Muscle layer of duodenum (tissue), 2 donors: ENCODE results near the gene TMOD1.

Experiments used
- H3K27ac ChIP-seq: one replicate; pipeline ENCODE4 v1.7.0; 2013; ENCODE audit warnings: mild to moderate bottlenecking, low read length
- H3K27me3 ChIP-seq: one replicate; pipeline ENCODE4 v1.7.0; 2013; ENCODE audit warnings: low read depth, mild to moderate bottlenecking, control low read depth, low read length
- H3K36me3 ChIP-seq, 2 donors: one replicate each; pipeline ENCODE4 v1.7.0; 2013; ENCODE audit warnings: low read length in 2 of 2, control low read depth in 1 of 2, mild to moderate bottlenecking in 1 of 2; ENCODE audit not compliant: insufficient read depth in 2 of 2, control insufficient read depth in 1 of 2
- H3K4me1 ChIP-seq, 2 donors: one replicate each; pipeline ENCODE4 v1.7.0; 2013; ENCODE audit warnings: low read length in 2 of 2, mild to moderate bottlenecking in 2 of 2, control low read depth in 1 of 2, moderate library complexity in 1 of 2; ENCODE audit not compliant: insufficient read depth in 2 of 2, control insufficient read depth in 1 of 2
- H3K4me3 ChIP-seq, 2 donors: one replicate each; pipeline ENCODE4 v1.7.0; 2013; ENCODE audit warnings: low read length in 2 of 2, low read depth in 1 of 2, mild to moderate bottlenecking in 1 of 2
- H3K9me3 ChIP-seq, 2 donors: one replicate each; pipeline ENCODE4 v1.7.0; 2013; ENCODE audit warnings: low read length in 2 of 2, control low read depth in 1 of 2, mild to moderate bottlenecking in 1 of 2; ENCODE audit not compliant: control insufficient read depth in 1 of 2
- donor health status: healthy.

Gene TMOD1

DNA sequence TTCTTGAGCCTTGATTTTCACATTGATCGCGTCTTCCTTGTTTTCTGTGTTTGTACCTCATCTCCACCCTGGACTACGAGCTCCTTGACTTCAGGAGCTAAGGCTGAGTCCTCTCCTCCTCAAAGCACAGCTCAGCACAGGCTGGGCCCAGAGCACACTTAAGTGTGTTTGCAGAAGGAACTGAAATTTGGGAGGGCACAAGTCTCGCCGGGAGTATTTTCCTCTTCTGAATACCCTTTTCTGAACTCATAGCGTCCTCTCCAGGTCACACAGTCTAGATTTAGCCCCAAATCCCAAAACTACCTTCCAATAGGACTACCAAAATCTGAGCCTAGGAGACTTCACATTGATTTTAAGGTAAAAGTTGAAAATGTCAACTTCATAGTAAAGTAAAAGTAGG is 90.1 kb downstream of the TMOD1 start:
- H3K27ac ChIP-seq = no peak overlapping the region

GRCh38 chr9:97592126-97592525 is 90.7 kb downstream of the TMOD1 start:
- Histone ChIP-seq H3K36me3 (peaks cover 10 to 18% of the 10 kb centered on the region in 2 donors), H3K27me3 (no peaks in the 10 kb centered on the region), H3K4me3 (no peak overlapping the region), H3K27ac (no peak overlapping the region), H3K4me1 (peaks cover 0 to 22% of the 10 kb centered on the region in 2 donors), H3K9me3 (no peaks in the 10 kb centered on the region)

More for the DNA sequence above, 90.1 kb downstream of the TMOD1 start:
- H3K4me3 ChIP-seq = no peak overlapping the region
- H3K4me1 ChIP-seq = peaks cover 0 to 16% of the 10 kb centered on the region in 2 donors
- peaks cover 10 to 18% of the 10 kb centered on the region in 2 donors for H3K36me3 ChIP-seq
- peaks cover 0 to 2% of the 10 kb centered on the region in 2 donors for H3K9me3 ChIP-seq
- no peaks in the 10 kb centered on the region for H3K27me3 ChIP-seq

DNA sequence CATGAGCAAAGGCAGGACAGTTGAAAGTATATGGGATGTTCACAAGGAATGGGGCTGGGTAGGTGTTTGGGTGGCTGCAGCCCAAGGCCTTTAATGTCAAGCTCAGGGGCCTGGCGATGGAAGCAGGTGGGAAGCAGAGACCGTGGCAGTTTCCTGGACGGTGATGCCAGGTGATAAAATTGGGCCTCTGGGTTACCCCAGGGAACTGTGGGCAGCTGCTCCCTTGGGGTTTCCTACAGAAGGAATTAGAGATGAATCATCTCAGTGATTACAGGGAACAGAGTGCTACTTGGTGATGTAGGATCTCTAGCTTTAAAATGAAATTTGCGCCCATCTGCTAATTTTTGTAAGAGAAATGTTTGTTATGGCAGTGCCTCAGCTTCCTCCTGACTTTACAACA is 92.5 kb downstream of the TMOD1 start:
- Histone ChIP-seq H3K4me3 (no peak overlapping the region), H3K4me1 (peaks cover 0 to 32% of the 10 kb centered on the region in 2 donors), H3K27ac (no peak overlapping the region), H3K9me3 (no peaks in the 10 kb centered on the region), H3K27me3 (no peaks in the 10 kb centered on the region), H3K36me3 (peaks cover 12% of the 10 kb centered on the region in 2 donors)

DNA sequence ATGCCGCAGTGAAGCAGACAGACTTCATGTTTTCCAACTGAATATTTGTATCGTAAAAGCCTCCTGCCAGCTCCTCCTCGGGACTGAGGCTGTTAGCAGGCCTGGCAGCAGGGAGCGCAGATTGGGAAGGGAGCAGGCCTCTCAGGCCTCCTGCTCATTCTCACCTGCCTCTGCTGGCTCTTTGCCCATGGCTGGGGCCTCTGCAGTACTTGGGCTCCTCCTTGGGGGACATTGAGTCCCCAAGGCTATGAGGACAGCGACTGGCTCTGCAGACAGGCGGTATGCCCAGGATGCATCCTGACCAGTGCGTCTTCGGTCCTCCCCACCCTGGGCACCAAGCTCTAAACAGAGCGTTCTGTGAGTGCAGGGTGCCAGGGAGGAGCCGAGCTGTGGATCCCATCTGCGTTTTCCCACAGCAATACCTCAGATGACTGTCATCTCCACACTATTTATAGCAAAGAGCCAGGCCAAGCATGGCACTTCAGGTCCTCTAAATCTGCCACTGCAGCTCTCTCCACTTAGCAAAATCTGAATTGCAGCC is 93.0 kb downstream of the TMOD1 start:
- Histone ChIP-seq H3K4me1 (peaks cover 0 to 32% of the 10 kb centered on the region in 2 donors), H3K27ac (no peak overlapping the region), H3K27me3 (no peaks in the 10 kb centered on the region), H3K36me3 (peaks cover 14 to 17% of the 10 kb centered on the region in 2 donors), H3K9me3 (no peaks in the 10 kb centered on the region), H3K4me3 (no peak overlapping the region)

GRCh38 chr9:97596906-97597305 is 95.4 kb downstream of the TMOD1 start:
- no peaks in the 10 kb centered on the region for H3K27me3 ChIP-seq
- H3K36me3 ChIP-seq = peaks cover 28 to 31% of the 10 kb centered on the region in 2 donors
- no peak overlapping the region for H3K4me3 ChIP-seq
- no peak overlapping the region for H3K27ac ChIP-seq
- peaks cover 0 to 32% of the 10 kb centered on the region in 2 donors for H3K4me1 ChIP-seq
- no peaks in the 10 kb centered on the region for H3K9me3 ChIP-seq

- H3K9me3 ChIP-seq = no peaks in the 10 kb centered on the region
- H3K27me3 ChIP-seq = no peaks in the 10 kb centered on the region
- no peak overlapping the region for H3K27ac ChIP-seq
- H3K4me1 ChIP-seq = peaks cover 0 to 27% of the 10 kb centered on the region in 2 donors
- H3K36me3 ChIP-seq = peaks cover 31 to 39% of the 10 kb centered on the region in 2 donors
- no peak overlapping the region for H3K4me3 ChIP-seq
Measured at GRCh38 chr9:97598461-97599288, 97.2 kb downstream of the TMOD1 start.

- Histone ChIP-seq H3K36me3 (peaks cover 38 to 42% of the 10 kb centered on the region in 2 donors), H3K9me3 (no peaks in the 10 kb centered on the region), H3K4me1 (peaks cover 0 to 22% of the 10 kb centered on the region in 2 donors), H3K4me3 (no peak overlapping the region), H3K27ac (no peak overlapping the region), H3K27me3 (no peaks in the 10 kb centered on the region)
Measured at GRCh38 chr9:97599314-97599846, 97.9 kb downstream of the TMOD1 start.

DNA sequence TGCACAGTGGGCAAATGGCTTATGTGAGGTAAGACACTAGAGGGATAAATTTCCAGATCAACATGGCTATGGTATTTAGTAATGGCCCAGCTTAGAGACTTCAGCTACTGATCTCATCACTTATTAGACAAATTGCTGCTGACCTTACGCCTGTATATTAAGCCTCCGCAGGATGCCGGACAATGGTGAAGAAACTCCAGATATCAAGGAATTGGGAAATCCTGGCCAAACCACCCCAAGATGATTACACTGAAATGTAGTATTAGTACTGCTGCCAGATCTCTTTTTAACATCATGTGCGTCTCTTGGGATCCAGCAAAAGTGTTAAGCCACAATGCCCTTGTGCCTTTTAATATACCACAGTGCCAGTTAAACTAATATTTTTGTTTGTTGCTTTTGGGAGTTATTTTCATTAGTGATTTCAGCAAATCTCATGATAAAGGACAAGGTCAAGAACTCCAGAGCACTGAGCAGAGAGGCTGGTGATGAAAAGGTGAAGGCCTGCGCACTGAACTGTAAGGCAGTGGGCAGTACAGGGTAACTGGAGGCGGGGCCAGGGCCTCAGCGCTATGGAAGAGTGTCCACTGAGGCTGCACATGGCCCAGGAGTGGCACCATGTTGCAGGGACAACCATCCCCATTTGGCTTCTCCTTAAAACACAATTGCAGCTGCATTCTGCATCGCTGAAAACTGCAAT is 99.2 kb downstream of the TMOD1 start:
- peaks cover 51 to 55% of the 10 kb centered on the region in 2 donors for H3K36me3 ChIP-seq
- H3K9me3 ChIP-seq = no peaks in the 10 kb centered on the region
- no peak overlapping the region for H3K4me3 ChIP-seq
- H3K27ac ChIP-seq = no peak overlapping the region
- no peaks in the 10 kb centered on the region for H3K27me3 ChIP-seq
- peaks cover 0 to 17% of the 10 kb centered on the region in 2 donors for H3K4me1 ChIP-seq

DNA sequence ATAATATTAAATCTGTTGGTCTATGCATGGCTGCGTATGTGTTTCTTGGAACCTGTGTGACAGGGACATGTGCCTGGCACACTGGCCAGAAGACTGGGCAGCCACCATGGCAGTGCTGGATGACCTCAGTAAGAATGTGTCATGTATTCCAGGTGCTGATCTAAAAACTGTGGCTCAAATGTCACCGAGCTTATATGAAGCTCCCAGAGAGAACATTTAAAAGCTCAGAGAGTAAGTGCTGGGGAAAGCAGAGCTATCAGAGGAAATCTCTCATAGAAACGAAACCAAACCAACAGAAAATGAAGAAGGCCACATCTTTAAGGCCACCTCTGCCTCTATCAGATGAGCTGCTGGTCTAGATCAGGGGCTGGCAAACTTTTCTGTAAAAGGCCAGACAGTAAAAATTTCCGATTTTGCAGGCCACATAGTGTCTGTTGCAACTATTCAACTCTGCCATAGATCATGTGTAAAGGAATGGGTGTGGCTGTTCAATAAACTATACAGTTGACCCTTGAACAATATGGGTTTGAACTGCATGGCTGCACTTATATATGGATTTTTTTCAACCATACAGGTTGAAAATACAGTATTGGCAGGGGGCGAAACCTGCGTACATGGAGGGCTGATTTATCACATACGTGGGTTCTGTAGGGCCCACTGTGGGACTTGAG is 99.9 kb downstream of the TMOD1 start:
- Histone ChIP-seq H3K4me1 (peaks cover 0 to 17% of the 10 kb centered on the region in 2 donors), H3K4me3 (no peak overlapping the region), H3K9me3 (no peaks in the 10 kb centered on the region), H3K36me3 (peaks cover 57 to 62% of the 10 kb centered on the region in 2 donors), H3K27me3 (no peaks in the 10 kb centered on the region), H3K27ac (no peak overlapping the region)

GRCh38 chr9:97602430-97602829 is 101.0 kb downstream of the TMOD1 start:
- H3K36me3 ChIP-seq = peaks cover 59 to 68% of the 10 kb centered on the region in 2 donors
- H3K4me1 ChIP-seq = peaks cover 0 to 8% of the 10 kb centered on the region in 2 donors
- H3K27ac ChIP-seq = no peak overlapping the region
- no peaks in the 10 kb centered on the region for H3K9me3 ChIP-seq
- no peak overlapping the region for H3K4me3 ChIP-seq
- no peaks in the 10 kb centered on the region for H3K27me3 ChIP-seq
